ENCODE data around the gene RRAS.

The RRAS gene

DNA sequence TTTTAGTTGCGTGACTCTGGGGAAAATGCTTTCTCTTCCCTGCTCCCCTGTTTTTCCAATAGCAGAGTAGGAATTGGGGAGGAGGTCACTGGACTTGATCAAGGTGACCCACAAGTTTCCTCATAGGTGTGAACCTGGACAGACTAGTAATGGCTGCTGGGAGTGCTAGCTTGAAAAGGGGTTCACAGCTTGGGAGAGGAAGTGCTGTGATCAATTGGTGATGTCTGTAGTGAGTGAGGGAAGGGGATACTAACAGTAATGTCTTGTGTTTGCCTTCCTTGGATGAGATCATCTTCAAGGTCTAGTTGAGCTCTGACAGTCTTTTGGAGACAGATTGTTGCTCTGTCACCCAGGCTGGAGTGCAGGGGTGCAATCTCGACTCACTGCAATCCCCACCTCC is 27.5 kb upstream of the RRAS start:
- TF ChIP-seq NFIC (IDR thresholded peaks at IDR 0.05) = no peak
- no peak for TF ChIP-seq USF1 (IDR thresholded peaks at IDR 0.05)
- TF ChIP-seq CEBPB (IDR thresholded peaks at IDR 0.05) = no peak
- no peak for TF ChIP-seq CREB1 (IDR thresholded peaks at IDR 0.05; ENCODE audit: low read depth)
- no peak for TF ChIP-seq MAX (IDR thresholded peaks at IDR 0.05)
- no peak for TF ChIP-seq FOXM1 (IDR thresholded peaks at IDR 0.05; ENCODE audit: borderline replicate concordance, low read depth)
- TF ChIP-seq TCF12 (IDR thresholded peaks at IDR 0.05; ENCODE audit: low read depth) = no peak
- TF ChIP-seq RAD21 (IDR thresholded peaks at IDR 0.05; ENCODE audit: low read depth) = no peak
- no peak for TF ChIP-seq ZBTB7A (IDR thresholded peaks at IDR 0.05; ENCODE audit: low read depth)
- TF ChIP-seq, protein P1, sequence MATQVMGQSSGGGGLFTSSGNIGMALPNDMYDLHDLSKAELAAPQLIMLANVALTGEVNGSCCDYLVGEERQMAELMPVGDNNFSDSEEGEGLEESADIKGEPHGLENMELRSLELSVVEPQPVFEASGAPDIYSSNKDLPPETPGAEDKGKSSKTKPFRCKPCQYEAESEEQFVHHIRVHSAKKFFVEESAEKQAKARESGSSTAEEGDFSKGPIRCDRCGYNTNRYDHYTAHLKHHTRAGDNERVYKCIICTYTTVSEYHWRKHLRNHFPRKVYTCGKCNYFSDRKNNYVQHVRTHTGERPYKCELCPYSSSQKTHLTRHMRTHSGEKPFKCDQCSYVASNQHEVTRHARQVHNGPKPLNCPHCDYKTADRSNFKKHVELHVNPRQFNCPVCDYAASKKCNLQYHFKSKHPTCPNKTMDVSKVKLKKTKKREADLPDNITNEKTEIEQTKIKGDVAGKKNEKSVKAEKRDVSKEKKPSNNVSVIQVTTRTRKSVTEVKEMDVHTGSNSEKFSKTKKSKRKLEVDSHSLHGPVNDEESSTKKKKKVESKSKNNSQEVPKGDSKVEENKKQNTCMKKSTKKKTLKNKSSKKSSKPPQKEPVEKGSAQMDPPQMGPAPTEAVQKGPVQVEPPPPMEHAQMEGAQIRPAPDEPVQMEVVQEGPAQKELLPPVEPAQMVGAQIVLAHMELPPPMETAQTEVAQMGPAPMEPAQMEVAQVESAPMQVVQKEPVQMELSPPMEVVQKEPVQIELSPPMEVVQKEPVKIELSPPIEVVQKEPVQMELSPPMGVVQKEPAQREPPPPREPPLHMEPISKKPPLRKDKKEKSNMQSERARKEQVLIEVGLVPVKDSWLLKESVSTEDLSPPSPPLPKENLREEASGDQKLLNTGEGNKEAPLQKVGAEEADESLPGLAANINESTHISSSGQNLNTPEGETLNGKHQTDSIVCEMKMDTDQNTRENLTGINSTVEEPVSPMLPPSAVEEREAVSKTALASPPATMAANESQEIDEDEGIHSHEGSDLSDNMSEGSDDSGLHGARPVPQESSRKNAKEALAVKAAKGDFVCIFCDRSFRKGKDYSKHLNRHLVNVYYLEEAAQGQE (IDR thresholded peaks at IDR 0.05; ENCODE audit: low read depth) = no peak
- TF ChIP-seq YY1 (IDR thresholded peaks at IDR 0.05; ENCODE audit: low read depth) = no peak
- no peak for TF ChIP-seq EGR1 (IDR thresholded peaks at IDR 0.05)
- TF ChIP-seq EP300 (IDR thresholded peaks at IDR 0.05; ENCODE audit: borderline replicate concordance) = no peak
- TF ChIP-seq TEAD4 (IDR thresholded peaks at IDR 0.05) = no peak

DNA sequence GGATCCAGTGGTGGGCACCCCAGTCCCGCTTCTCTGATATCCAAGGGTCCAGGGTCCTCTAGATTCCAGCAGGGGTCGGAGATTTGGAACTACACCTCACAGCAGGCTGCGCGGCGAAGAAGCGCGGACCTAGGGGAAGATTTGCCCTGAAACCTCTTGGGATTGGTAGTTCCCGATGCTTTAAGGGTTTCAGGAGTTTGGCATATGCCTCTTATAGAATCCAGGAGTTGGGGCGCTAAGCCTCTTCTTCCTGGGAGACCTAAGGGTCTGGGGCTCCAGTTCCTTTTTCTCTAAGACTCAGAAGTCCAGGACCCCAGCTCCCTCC is 26.1 kb upstream of the RRAS start:
- TF ChIP-seq MAX (IDR thresholded peaks at IDR 0.05) (no peak), TEAD4 (IDR thresholded peaks at IDR 0.05) (no peak)

GRCh38 chr19:49665351-49666119 is 25.6 kb upstream of the RRAS start, which contains the start of the genes BCL2L12 and IRF3:
BCL2L12 (plus strand) TSS chr19:49665933; CDS start chr19:49666693, 760 bp downstream.
IRF3 (minus strand) TSS chr19:49665857; CDS start chr19:49664838, 1,019 bp downstream.
- TF ChIP-seq RAD21 (IDR thresholded peaks at IDR 0.05; ENCODE audit: low read depth) (no peak), ZBTB7A (IDR thresholded peaks at IDR 0.05; ENCODE audit: low read depth) (no peak; the same call in 1 of the 2 replicates), TCF12 (IDR thresholded peaks at IDR 0.05; ENCODE audit: low read depth) (peak; percentile 31; the same call in 1 of the 2 replicates), NFIC (IDR thresholded peaks at IDR 0.05) (0 out of 2 replicates have a peak, but pooled peaks have one; percentile 9), TAF1 (IDR thresholded peaks at IDR 0.05; ENCODE audit: low read depth) (peak; percentile 75), MAX (IDR thresholded peaks at IDR 0.05) (peak; percentile 68), YY1 (IDR thresholded peaks at IDR 0.05; ENCODE audit: low read depth) (peak; percentile 26; the same call in 1 of the 2 replicates)

DNA sequence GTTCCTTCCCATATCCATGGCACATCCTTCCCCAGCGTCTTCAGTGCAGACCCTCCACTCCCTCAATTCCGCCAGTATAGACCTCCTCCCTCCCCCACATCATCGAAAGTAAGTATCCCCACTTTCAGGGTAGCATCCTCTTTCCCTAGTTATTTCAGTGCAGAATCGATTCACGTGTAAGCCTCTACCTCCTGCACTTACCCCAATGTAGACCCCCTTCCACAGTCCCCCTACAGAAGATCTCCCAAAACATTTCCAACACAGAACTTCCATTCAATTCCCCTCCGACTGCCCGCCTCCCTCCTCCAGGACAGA is 25.1 kb upstream of the RRAS start:
- TF ChIP-seq RAD21 (IDR thresholded peaks at IDR 0.05; ENCODE audit: low read depth) (no peak), USF1 (IDR thresholded peaks at IDR 0.05) (no peak)

GRCh38 chr19:49664171-49665035 is 24.5 kb upstream of the RRAS start:
- TF ChIP-seq TCF12 (IDR thresholded peaks at IDR 0.05; ENCODE audit: low read depth) (peak; percentile 54; the same call in 1 of the 2 replicates), MAX (IDR thresholded peaks at IDR 0.05) (peak; percentile 86), RAD21 (IDR thresholded peaks at IDR 0.05; ENCODE audit: low read depth) (0 out of 2 replicates have a peak, but pooled peaks have one; percentile 4), CREB1 (IDR thresholded peaks at IDR 0.05; ENCODE audit: low read depth) (no peak), ZBTB7A (IDR thresholded peaks at IDR 0.05; ENCODE audit: low read depth) (no peak), NFIC (IDR thresholded peaks at IDR 0.05) (no peak), USF1 (IDR thresholded peaks at IDR 0.05) (no peak), FOXM1 (IDR thresholded peaks at IDR 0.05; ENCODE audit: borderline replicate concordance, low read depth) (peak; percentile 18; the same call in 1 of the 2 replicates), EP300 (IDR thresholded peaks at IDR 0.05; ENCODE audit: borderline replicate concordance) (peak; percentile 25; the same call in 1 of the 2 replicates), YY1 (IDR thresholded peaks at IDR 0.05; ENCODE audit: low read depth) (no peak), TEAD4 (IDR thresholded peaks at IDR 0.05) (peak; percentile 21; the same call in 1 of the 2 replicates), CEBPB (IDR thresholded peaks at IDR 0.05) (no peak), EGR1 (IDR thresholded peaks at IDR 0.05) (0 out of 2 replicates have a peak, but pooled peaks have one; percentile 10), TAF1 (IDR thresholded peaks at IDR 0.05; ENCODE audit: low read depth) (no peak)
- TF ChIP-seq, protein P1 (IDR thresholded peaks at IDR 0.05; ENCODE audit: low read depth) = no peak

All from Ishikawa (cell line).